NCI-H2107 treated with DMSO at 0.1 percent for 48 hours (cell line): Measurements from ENCODE around the gene EPB41L5.

Experiments
- DNase-seq: peaks from one replicate; lab custom pipeline; 2025; ENCODE audit not compliant: unreplicated experiment; lab: John Stamatoyannopoulos, UW

EPB41L5 gene

DNA sequence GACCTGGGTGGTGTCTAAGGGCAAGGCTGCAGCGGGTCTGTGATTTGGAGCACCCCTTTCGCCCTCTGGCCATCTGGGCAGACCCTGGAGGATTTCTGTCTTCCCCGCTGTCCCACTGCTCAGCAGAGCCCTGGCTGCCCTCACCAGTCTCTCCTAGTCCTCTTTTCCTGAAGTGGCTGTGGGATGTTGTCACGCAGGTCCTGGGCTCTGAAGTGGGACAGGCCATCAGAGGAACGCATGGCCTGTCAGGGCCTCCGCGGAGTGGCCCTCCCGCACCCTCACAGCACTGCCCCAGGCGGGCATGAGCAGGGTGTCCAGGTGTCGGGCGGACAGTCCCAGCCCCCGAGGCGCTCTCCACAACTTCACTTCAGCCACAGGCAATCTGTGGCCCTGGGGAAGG, 211.4 kb downstream of the EPB41L5 start:
- no peak for DNase-seq

DNA sequence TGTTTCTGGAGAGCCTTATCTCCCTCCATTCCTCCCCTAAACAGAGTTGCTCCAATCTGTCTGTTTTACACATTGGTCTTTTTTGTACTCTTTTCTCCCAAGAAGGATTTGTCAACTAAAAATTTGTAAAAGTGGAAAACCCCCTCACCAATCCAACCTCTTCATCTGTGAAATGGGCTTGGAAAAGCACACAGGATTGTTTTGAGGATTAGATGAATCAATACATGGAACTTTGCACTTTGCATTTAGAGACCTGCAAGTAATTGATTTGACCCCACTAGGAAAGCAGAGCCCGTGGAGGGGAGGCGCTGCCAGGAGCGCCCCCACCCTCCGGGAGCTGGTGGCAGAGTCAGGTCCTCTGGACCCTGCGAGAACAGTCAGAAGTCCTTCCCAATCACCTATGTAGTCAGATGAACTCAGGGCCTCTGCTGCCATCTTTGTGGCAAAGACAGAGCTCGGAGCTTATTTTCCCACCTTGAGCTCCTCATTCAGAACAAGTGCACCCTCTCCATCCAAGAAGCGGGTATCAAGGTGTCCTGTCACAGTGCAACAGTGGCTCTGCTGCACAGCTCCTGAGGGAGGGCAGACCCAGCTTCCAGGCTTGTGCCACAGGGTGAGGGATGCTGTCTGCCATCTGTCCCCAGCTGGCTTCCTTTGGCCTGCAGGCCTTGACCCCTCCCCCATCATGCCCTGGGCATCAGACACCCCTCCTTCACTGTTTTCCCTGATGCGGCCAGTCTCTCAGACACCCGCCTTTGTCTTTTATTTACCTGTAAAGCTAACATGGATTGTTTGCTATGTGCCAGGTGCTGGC, 212.1 kb downstream of the EPB41L5 start:
- DNase-seq: peak; percentile 49

DNA sequence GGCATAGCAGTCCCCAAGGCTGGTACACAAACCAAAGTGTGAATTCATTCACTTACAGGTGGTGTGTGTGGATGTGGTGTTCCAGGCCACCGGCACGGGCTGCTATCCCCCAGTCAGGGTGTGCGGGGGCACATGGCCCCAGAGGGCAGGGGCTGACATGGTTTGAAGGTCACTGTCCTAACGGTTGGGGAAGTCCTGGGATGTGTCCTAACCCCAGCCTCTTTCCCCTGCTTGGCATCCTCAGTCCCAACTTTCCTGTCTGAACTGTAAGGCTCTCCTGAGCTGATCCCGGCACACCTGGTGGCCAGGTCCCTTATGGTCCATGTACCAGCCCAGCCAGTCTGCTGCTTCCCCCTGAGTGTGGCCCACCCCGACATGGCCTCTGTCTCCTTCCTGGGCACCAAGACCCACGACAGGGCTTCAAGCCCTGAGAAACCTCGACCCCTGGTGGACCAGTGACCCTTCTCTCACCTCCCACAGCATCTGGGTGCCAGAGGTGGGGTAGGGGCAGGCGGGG, 212.7 kb downstream of the EPB41L5 start:
- DNase-seq: no peak

DNA sequence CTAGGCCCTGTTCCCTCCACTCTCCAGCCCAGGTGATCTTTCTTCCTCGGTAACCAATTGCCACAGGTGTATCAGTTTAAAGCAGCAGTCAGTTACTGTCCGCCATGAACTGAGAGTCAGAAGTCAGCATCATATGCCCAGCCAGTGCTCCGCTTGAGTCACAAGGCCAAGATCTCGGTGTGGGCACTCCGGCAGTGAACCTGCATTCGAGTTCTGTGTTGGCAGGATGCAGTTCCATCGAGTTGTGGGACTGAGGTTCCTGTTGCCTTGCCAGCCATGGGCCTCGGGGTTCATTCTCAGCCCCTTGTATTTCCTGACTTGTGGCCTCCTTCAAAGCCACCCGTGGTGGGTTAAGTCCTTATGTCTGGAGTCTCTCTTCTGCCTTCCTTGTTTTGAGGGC, 213.4 kb downstream of the EPB41L5 start:
- no peak for DNase-seq

DNA sequence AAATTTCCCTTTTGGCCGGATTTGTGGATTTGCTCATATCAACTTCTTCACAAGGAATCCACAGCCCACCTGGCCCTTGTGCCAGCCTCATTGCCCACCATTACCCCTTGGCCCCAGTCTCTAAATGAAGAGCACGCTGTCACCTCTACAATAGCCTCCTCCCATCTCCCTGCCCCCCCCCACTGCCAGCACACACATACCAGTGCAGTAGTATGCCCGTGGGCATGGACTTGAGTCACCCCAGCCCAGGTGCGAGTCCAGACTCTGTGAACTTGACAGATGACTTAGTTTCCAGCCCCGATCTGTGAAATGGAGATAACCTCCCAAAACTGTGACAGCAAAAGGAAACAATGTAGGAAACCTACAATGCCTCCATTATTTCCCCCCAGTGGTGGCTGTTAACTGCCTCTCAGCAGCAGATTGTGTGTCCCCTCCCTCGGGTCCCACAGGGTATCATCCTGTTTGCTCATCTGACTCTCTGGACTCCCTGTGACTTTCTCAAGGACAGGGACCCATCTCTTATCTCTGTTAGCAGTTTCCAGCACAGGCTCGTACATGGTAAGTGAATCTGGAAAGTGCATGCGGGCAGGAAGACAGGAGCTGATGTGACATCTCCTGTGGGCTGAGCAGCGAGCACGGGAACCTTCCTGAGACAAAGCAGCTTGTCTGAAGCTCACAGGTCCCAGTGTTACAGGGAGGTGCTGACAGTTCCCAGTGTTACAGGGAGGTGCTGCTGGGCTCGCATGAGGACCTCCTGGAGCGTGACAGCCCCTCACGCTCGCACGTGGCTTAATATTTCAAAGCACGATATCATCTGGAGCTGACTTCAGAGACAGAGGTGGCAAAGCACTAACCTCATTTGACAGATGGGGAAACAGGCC, 214.5 kb downstream of the EPB41L5 start:
- no peak for DNase-seq

DNA sequence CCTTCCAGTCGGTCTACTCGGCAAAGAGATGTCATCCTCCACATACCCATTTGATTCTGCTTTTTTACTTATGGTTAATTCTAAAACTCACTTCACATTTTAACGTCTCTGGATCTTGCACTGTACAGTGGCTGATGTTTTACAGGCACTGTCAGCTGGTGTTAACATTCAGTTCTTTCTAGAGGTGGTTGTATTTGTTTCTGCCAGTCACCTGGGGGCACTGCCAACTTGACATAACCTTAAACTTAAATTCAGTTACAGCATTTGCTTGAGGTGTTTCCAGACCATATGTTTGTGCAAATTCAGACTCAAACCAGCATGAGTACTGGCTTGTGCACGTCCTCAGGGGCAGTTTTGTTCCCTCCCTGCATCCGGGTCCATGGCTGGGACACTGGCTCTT, 215.6 kb downstream of the EPB41L5 start:
- peak; percentile 16 for DNase-seq
